SW480 (cell line): Measurements from ENCODE around the gene DMRT1.
"Not testable (repeated sequence)": the region's sequence is repeated elsewhere in the genome, so short reads cannot be mapped to it uniquely, and the experiment has no call there.

ENCODE experiments used
- DNase-seq: peaks from one replicate; pipeline ENCODE4 v3.0.0-alpha.2; 2016; ENCODE audit warnings: low spot score

Gene DMRT1

DNA sequence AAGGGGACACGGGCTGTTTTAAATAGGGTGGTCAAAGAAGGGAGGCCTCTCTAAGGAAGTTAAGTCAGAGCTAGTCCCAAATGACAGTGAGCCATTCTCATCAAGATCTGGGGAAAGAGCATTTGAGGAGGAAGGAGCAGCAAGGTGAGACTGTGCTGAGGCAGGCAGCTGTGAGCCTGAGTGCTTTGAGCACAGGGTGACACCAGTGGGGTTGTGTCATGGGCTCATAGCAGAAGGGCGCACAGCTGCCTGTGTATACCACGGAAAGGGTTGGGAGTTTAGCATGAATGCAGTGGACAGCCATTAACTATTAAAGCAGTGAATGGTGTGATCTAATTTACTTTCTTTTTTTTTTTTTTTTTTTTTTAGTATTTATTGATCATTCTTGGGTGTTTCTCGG is 19.2 kb downstream of the DMRT1 start:
- no peak for DNase-seq

- DNase-seq, result not testable (repeated sequence)
Observed at GRCh38 chr9:861525-861924, 20.0 kb downstream of the DMRT1 start.

- no peak for DNase-seq
Observed at GRCh38 chr9:875119-875962, 33.8 kb downstream of the DMRT1 start.

DNA sequence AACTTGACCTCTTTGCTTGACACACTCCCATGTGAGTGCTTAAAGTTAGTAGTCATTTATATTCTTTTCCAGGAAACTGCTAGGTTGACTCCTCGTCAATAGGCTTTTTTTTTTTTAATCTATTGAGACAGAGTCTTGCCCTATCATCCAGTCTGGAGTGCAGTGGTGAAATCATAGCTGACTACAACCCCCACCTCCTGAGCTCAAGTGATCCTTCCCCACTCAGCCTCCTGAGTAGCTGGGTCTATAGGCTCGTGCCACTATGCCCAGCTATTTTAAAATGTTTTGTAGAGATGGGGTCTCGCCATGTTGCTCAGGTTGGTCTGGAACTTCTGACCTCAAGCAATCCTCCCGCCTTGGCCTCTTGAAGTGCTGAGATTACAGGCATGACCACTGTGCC is 34.9 kb downstream of the DMRT1 start:
- DNase-seq, result no peak

GRCh38 chr9:878239-878638 is 36.7 kb downstream of the DMRT1 start:
- DNase-seq, result no peak

- no peak for DNase-seq
Observed at GRCh38 chr9:880725-881124, 39.2 kb downstream of the DMRT1 start.

DNA sequence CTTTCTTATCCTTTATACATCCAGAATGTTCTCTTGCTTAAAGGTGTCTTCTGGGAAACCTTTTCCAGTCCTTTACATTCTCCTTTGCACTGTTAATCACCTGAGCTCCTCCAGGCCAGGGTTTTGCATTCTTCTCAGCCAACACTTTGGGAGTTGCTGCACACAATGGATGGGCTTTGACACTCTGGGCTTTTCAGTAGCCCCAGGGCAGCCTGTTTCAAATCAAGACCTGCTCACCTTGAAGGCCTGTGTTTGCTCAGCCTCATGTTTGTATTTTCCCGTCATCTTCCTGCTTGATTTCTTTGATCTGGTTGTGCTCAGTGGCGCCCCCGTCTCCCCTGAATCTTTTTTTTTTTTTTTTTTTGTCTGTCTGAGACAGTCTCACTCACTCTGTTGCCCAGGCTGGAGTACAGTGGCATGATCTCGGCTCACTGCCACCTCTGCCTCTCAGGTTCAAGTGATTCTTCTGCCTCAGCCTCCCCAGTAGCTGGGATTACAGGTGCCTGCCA is 41.0 kb downstream of the DMRT1 start:
- no peak for DNase-seq

DNA sequence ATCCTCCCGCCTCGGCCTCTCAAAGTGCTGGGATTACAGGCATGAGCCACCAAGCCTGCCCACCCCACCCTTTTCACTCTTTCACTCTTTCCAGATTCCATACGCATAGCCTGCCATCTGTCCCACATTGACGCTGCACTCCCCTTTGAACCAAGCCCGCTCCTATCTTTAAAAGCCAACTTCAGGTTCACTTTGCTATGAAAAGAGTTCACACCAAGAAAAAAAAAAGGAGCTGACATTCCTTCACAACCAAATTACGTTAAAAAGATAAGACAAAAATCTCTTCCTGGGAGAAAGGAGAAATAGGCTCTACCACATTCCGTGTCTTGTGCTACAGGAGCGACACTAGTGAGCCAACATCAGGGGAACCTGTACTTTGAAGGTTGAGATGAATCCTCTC is 41.5 kb downstream of the DMRT1 start:
- DNase-seq, result no peak

DNA sequence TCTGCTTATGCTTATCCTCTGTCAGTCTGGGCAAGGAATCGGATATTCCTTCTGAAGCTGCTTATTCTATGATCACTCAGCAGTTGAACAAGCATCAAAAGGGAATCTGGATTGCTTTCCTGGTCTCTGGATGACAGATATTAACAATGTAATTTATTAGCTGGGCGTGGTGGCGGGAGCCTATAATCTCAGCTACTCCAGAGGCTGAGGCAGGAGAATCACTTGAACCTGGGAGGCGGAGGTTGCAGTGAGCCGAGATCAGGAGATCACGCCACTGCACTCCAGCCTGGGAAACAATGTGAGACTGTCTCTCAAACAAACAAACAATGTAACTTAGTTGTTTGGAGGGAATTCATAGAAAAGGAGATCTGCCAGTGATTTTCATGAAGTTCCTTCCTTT is 45.4 kb downstream of the DMRT1 start:
- no peak for DNase-seq

DNA sequence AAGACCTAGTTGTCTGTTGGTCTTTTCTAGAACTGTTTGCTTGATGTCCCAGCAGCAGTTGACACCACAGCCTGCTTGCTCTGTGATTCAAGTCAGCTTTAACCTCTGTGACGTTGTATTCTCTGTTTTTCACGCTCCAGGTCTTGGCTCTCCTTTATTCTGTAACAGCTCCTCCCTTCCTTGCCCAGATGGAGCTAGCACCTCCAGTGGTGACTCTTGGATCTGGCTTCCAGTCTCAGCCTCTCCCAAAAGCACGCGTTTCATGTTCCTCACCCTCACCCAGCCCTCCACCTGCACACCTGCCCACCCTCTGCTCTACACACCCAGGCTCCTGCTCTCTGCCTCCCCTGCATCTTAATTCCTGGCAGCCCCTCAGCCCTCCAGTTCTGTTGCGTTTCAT is 50.6 kb downstream of the DMRT1 start:
- DNase-seq, result no peak

DNA sequence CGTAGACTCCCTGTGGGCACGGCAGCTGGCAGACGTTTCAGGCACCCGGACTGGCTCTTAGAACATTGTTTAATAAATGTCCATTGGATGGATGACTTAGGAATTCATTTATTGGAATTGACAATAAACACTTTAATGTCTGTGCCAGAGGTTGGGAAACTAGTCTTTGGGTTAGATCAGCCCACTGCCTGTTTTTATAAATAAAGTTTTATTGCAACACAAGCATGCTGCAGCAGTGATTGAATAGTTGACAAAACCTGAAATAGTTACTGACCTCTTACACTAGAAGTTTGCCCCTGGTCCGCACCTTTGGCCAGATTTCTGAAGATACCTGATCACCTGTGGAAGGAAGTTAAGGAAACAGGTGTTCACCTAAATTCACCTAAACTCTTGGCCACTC is 51.6 kb downstream of the DMRT1 start:
- DNase-seq, result no peak

- DNase-seq, result peak; percentile 82
Observed at GRCh38 chr9:893843-894420, 52.4 kb downstream of the DMRT1 start.

- DNase-seq, result peak; percentile 93
Observed at GRCh38 chr9:899440-900184, 58.1 kb downstream of the DMRT1 start.

DNA sequence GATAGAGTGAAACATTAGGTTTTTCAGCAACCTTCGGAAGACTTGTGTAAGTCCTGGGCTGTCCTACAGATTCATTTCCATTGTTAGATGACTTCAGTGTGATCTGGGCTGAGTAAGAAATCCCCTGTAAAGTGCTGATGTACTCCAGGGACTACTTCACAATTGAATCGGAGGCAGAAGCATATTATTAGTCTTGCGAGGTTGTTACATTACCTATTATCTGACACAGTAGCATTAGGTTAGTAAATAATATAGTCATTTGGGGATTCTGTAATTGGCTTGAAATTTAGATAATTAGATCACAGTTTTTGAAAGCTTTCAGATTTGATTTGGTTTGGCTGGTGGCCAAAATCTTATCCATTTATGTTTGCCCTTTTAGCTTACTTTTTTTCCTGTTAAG is 62.4 kb downstream of the DMRT1 start:
- no peak for DNase-seq

DNA sequence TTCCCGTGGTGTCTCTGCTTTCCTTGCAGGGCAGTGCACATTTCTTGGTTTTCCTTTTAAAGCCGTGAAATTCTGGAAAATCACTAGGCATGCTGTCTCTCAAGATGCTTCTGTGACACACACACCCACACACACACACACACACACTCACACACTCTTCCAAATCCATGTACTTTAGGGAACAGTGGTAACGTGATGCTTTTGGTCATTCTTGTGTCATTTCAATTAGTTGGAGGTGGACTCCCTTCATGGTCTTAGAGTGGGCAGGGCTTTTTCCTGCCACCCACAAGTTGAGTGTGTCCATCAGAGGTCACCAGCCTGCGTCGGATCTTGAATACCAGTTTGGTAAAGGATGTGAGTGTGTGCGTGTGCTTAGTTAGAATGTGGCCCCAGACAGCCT is 64.4 kb downstream of the DMRT1 start:
- no peak for DNase-seq

GRCh38 chr9:908536-909205 is 67.2 kb downstream of the DMRT1 start:
- no peak for DNase-seq

DNA sequence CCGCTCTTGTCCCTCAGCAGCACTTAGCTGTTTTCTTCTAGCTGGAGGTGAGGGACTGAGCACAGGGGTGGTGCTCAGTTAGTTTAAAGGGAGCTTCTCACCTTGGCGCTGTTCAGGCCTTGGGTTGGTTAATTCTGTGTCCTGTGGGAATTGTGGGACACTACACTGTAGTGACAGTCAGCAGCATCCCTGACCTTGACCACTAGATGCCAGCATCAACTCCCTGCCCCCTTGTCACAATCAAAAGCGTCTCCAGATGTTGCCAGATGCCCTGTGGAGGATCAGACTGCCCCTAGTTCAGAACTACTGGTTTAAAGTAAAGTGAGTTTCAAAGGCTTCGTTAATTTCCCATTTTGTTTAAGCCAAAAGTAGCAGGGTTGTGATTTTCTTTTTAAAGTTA is 69.5 kb downstream of the DMRT1 start:
- peak; percentile 39 for DNase-seq

DNA sequence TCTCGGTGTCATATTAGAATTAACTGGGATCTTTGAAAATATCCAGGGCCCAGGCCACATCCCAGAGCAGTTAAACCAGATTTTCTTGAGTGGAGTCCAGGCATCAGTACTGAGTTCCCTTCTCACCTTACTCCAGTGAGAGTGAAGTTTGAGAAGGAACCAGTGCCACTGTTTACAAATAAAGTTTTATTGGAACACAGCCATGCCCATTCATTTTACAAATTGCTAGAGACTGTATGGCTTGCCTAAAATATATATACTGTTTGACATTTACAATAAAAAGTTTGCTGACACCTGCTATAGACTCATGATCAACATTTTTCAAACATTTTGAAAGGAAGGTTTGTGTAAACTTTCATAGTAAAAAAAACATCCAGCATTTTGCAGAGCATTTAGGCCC is 71.3 kb downstream of the DMRT1 start:
- DNase-seq, result no peak

DNA sequence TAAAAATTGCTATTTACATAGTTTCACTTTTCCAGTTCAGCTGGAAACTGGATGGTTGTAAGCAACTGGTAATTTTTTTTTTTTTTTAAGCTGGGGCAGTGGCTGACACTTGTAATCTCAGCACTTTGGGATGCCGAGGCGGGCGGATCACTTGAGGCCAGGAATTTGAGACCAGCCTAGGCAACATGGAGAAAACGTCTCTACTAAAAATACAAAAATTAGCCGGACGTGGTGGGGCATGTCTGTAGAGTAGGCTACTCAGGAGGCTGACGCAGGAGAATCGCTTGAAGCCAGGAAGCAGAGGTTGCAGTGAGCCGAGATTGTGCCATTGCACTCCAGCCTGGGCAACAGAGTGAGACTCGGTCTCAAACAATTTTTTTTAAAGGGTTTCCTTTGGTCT is 72.0 kb downstream of the DMRT1 start:
- DNase-seq, result not testable (repeated sequence)

GRCh38 chr9:917730-918129 is 76.2 kb downstream of the DMRT1 start:
- DNase-seq, result no peak

- DNase-seq, result no peak
Observed at GRCh38 chr9:920927-921326, 79.4 kb downstream of the DMRT1 start.

DNA sequence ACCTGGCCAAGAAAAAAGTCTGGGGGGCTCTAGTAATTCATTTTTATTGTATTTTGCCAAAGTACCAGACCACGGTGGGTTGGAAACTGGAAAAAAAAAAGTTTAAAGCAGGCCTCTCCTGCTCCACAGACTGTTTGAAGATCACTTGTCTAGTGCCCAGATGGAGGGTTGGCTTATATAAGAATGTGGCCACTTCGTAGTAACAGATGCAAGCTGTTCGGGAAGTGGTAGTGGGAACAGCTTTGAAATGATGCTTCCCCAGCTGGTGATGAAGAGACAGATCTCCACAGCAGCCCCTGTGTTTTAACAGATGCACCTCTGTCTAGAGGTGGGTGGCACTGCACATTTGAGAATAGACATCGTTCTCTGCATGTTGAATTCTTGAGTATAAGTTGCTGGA is 80.7 kb downstream of the DMRT1 start:
- DNase-seq, result no peak
